ENCODE results near the gene RNGTT. TPM values are rescaled to one million over a fixed set of nuclear protein-coding genes. Genes with fewer than 3 reads are reported as not detected.
"Not testable (repeated sequence)": the region's sequence is repeated elsewhere in the genome, so short reads cannot be mapped to it uniquely, and the experiment has no call there.

RNGTT gene
- total RNA-seq, 1 donor from 2014 or later = 14.4 TPM

DNA sequence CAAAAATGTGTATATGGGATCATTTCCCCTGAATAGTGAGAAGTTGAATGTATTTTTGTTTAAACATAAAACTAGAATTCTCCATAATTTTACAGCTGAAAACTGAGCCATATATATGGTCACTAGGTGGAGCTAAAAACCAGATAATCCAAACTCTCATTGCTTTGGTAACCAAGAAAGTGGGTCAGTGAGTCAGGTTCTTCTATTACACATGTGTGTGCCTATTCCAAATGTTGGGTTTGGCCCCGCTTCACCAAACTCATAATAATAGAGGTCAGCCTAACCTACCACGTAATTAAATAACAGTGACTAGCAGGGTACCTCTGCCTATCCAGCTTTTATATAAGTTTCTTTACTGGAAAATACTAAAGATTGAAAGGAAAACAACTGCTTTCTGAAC, 19.3 kb upstream of the RNGTT start:
- Histone ChIP-seq H3K4me3 (ENCODE audit: low read depth, low read length) (no peak overlapping the region), H3K27me3 (ENCODE audit: control insufficient read depth, insufficient read depth, low read length) (no peaks in the 10 kb centered on the region), H3K36me3 (ENCODE audit: control insufficient read depth, insufficient read depth, low read length) (no peaks in the 10 kb centered on the region)
- no peak for DNase-seq (ENCODE audit: low read depth)
- TF ChIP-seq, protein P1, sequence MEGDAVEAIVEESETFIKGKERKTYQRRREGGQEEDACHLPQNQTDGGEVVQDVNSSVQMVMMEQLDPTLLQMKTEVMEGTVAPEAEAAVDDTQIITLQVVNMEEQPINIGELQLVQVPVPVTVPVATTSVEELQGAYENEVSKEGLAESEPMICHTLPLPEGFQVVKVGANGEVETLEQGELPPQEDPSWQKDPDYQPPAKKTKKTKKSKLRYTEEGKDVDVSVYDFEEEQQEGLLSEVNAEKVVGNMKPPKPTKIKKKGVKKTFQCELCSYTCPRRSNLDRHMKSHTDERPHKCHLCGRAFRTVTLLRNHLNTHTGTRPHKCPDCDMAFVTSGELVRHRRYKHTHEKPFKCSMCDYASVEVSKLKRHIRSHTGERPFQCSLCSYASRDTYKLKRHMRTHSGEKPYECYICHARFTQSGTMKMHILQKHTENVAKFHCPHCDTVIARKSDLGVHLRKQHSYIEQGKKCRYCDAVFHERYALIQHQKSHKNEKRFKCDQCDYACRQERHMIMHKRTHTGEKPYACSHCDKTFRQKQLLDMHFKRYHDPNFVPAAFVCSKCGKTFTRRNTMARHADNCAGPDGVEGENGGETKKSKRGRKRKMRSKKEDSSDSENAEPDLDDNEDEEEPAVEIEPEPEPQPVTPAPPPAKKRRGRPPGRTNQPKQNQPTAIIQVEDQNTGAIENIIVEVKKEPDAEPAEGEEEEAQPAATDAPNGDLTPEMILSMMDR (IDR thresholded peaks at IDR 0.05; ENCODE audit: insufficient read depth, low read length, poor library complexity, severe bottlenecking) = peak; percentile 50

DNA sequence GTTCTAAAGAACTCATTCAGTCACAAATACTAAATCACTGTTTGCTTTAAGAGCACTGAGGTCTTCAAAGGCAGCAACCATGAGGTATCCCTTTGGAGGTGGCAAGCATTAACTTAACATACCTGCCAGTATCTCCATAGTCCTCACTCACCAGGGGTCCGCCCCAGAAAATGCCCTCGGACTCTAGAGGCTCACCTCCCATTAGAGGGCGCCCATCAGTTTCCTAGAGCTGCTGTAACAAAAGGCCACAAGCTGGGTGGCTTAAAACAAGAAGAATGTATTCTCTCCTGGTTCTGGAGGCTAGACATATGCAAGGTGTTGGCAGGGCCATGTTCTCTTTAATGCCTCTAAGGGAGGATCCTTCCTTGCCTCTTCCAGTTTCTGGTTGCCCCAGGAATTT, 12.0 kb upstream of the RNGTT start:
- Histone ChIP-seq H3K4me3 (ENCODE audit: low read depth, low read length) (no peak overlapping the region), H3K27me3 (ENCODE audit: control insufficient read depth, insufficient read depth, low read length) (no peaks in the 10 kb centered on the region), H3K36me3 (ENCODE audit: control insufficient read depth, insufficient read depth, low read length) (no peaks in the 10 kb centered on the region)
- TF ChIP-seq, protein P1 (IDR thresholded peaks at IDR 0.05; ENCODE audit: insufficient read depth, low read length, poor library complexity, severe bottlenecking) = no peak
- DNase-seq (ENCODE audit: low read depth) = no peak

DNA sequence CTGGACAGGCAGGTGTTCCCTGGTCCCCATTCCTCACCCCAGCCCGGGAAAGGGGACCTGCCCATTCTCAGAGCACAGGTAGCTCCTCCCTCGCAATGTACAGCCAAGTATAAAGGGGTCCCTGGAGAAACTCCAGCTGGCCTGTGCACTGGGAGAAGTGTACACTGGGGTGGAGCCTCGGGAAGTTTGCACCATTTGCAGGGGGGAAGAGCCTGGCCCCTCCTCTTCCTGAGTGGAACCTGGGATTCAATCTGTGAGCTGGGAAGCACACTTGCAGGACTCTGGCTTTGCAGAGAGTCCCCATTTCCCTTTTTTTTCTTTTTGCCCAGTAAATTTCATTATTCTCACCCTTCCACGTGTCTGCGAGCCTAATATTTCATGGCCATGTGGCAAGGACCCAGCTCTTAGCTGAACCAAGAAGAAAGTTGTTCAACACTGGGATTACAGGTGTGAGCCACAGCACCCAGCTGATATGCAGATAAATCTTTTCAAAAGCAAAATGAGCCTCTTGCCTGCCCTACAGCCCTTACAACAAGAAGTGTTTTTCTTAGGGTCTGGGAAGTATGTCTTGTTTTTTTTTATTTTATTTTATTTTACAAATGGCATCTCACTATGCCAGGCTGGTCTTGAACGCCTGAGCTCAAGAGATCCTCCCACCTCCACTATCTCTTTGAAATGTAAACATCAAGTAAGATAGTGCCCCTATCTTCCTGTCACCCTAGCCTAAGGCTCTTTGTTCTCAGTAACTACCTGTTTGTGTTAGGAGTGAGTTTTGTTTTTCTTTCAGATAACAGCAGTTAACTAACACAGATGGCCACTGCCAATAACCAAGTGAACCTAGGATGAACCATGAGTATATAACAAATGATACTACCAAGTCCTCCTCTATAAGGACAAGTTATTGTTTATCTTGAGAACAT, 9.3 kb upstream of the RNGTT start:
- H3K4me3 ChIP-seq (ENCODE audit: low read depth, low read length) = no peak overlapping the region
- no peaks in the 10 kb centered on the region for H3K27me3 ChIP-seq (ENCODE audit: control insufficient read depth, insufficient read depth, low read length)
- H3K36me3 ChIP-seq (ENCODE audit: control insufficient read depth, insufficient read depth, low read length) = no peaks in the 10 kb centered on the region
- TF ChIP-seq, protein P1 (IDR thresholded peaks at IDR 0.05; ENCODE audit: insufficient read depth, low read length, poor library complexity, severe bottlenecking) = no peak
- DNase-seq (ENCODE audit: low read depth) = no peak

DNA sequence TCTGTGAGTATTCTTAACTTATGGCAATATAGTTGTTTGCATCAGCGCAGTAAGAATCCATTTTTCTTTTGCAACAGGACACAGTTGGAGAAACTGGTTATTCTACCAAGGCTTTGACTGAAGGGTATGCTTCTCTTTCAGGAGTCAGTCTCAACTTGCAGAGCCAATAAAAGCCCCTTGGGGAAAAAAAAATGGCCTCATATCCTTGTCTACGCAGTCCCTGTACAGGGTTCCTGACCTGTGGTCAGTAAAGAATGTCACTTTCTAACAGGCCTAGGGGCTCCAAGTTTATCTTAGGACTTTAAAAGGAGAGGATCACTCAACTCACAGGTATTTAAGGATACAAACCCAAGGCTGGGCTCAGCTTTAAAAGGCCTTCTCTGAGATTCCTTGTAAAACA, 6.9 kb upstream of the RNGTT start:
- H3K4me3 ChIP-seq (ENCODE audit: low read depth, low read length) = no peak overlapping the region
- no peaks in the 10 kb centered on the region for H3K36me3 ChIP-seq (ENCODE audit: control insufficient read depth, insufficient read depth, low read length)
- no peaks in the 10 kb centered on the region for H3K27me3 ChIP-seq (ENCODE audit: control insufficient read depth, insufficient read depth, low read length)
- TF ChIP-seq, protein P1 (IDR thresholded peaks at IDR 0.05; ENCODE audit: insufficient read depth, low read length, poor library complexity, severe bottlenecking) = no peak
- DNase-seq (ENCODE audit: low read depth) = no peak

DNA sequence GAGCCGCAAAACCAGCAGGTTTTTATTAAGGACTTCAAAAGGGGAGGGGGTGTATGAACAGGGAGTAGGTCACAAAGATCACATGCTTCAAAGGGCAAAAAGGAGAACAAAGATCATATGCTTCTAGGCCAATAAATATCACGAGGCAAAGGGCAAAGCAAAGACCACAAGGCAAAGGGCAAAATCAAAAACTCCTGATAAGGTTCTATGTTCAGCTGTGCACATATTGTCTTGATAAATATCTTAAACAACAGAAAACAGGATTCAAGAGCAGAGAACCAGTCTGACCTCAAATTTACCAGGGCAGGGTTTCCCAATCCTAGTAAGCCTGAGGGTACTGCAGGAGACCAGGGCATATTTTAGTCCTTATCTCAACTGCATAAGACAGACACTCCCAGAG, 5.8 kb upstream of the RNGTT start:
- H3K27me3 ChIP-seq (ENCODE audit: control insufficient read depth, insufficient read depth, low read length); H3K4me3 ChIP-seq (ENCODE audit: low read depth, low read length); DNase-seq (ENCODE audit: low read depth); H3K36me3 ChIP-seq (ENCODE audit: control insufficient read depth, insufficient read depth, low read length): not testable (repeated sequence)

DNA sequence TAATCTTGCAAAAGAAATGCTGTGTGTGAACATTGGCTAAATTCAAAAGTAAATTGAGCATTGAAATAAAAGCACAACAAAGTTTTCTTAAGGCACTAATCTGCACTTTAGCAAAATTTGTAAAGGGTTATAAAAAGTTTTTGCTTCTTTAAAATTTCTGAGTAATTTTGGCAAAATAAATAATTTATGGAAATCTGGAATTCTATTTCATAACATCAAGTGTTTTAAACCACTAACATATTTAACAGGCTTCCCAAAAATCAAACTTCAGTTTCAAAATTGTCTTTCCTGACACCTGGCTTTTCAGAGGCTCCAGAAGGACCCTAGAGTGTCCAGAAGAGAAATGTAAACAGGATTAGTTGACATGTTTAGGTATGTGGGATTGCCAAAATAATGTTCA, 4.5 kb upstream of the RNGTT start:
- no peaks in the 10 kb centered on the region for H3K36me3 ChIP-seq (ENCODE audit: control insufficient read depth, insufficient read depth, low read length)

More for the DNA sequence above, 4.5 kb upstream of the RNGTT start:
- H3K27me3 ChIP-seq (ENCODE audit: control insufficient read depth, insufficient read depth, low read length) = no peaks in the 10 kb centered on the region
- H3K4me3 ChIP-seq (ENCODE audit: low read depth, low read length) = no peak overlapping the region
- TF ChIP-seq, protein P1 (IDR thresholded peaks at IDR 0.05; ENCODE audit: insufficient read depth, low read length, poor library complexity, severe bottlenecking) = no peak
- no peak for DNase-seq (ENCODE audit: low read depth)
